HG03108 (cell line): Measurements from ENCODE around the gene AGO4.

Experiments
- ATAC-seq: cut with Tn5 transposase; IDR thresholded peaks from one replicate; pipeline ENCODE4 v1.9.1; 2021; ENCODE audit warnings: moderate library complexity; ENCODE audit not compliant: unreplicated experiment

The AGO4 gene

GRCh38 chr1:35893051-35893879, 85.4 kb downstream of the AGO4 start:
- no peak for ATAC-seq

GRCh38 chr1:35894183-35894582, 86.4 kb downstream of the AGO4 start:
- ATAC-seq: peak; percentile 60

- ATAC-seq: no peak
Observed at GRCh38 chr1:35894656-35895055, 86.8 kb downstream of the AGO4 start.

- ATAC-seq: no peak
Observed at GRCh38 chr1:35899941-35900340, 92.1 kb downstream of the AGO4 start.

GRCh38 chr1:35901235-35901634, 93.4 kb downstream of the AGO4 start:
- no peak for ATAC-seq

- ATAC-seq: no peak
Observed at GRCh38 chr1:35902671-35903070, 94.9 kb downstream of the AGO4 start.
